Measurements from ENCODE around the gene TNFRSF21.

DNA sequence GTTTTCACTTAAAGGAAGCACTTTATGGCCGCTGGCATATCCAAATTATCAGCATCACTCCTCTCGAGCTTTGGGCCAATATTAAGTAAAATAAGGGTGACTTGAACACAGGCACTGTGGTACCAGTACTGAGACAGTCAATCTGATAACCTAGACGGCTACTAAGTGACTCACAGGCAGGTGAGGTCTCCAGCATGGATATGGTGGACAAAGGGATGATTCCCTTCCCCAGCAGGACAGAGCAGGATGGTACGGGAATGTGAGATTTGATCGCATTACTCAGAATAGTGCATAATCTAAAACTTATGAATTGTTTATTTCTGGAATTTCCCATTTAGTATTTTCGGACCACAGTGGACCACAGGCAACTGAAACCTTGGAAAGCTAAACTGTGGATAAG is 55.7 kb downstream of the TNFRSF21 start:
- no peak for TF ChIP-seq CTCF (conservative IDR thresholded peaks at IDR 0.05; ENCODE audit: low read length)
- no peak for TF ChIP-seq EZH2phosphoT487 (IDR thresholded peaks at IDR 0.05; ENCODE audit: borderline replicate concordance, low read depth, low read length)
